ENCODE results near the gene MS4A15.

MS4A15 gene

GRCh38 chr11:60781286-60781980 lies 24.8 kb downstream of the MS4A15 start:
- FAIRE-seq (peak; percentile 83), DNase-seq (ENCODE audit: insufficient read length) (no peak)
- no peak for TF ChIP-seq TAF1 (IDR thresholded peaks at IDR 0.05; ENCODE audit: borderline replicate concordance, low read depth, low read length)
- no peak for TF ChIP-seq POLR2A (IDR thresholded peaks at IDR 0.05; ENCODE audit: low read depth, low read length)
- TF ChIP-seq POLR2AphosphoS5 (IDR thresholded peaks at IDR 0.05; ENCODE audit: low read depth, low read length), result no peak

GRCh38 chr11:60781981-60782316 lies 25.3 kb downstream of the MS4A15 start:
- TF ChIP-seq TAF1 (IDR thresholded peaks at IDR 0.05; ENCODE audit: borderline replicate concordance, low read depth, low read length), result no peak
- TF ChIP-seq POLR2AphosphoS5 (IDR thresholded peaks at IDR 0.05; ENCODE audit: low read depth, low read length), result no peak
- no peak for TF ChIP-seq POLR2A (IDR thresholded peaks at IDR 0.05; ENCODE audit: low read depth, low read length)
- FAIRE-seq (no peak), DNase-seq (ENCODE audit: insufficient read length) (no peak)

- DNase-seq (ENCODE audit: insufficient read length), result no peak
- TF ChIP-seq TAF1 (IDR thresholded peaks at IDR 0.05; ENCODE audit: borderline replicate concordance, low read depth, low read length), result no peak
- no peak for TF ChIP-seq POLR2AphosphoS5 (IDR thresholded peaks at IDR 0.05; ENCODE audit: low read depth, low read length)
- no peak for TF ChIP-seq POLR2A (IDR thresholded peaks at IDR 0.05; ENCODE audit: low read depth, low read length)
- FAIRE-seq, result no peak
These were observed 25.9 kb downstream of the MS4A15 start for GRCh38 chr11:60782393-60783140.

- TF ChIP-seq TAF1 (IDR thresholded peaks at IDR 0.05; ENCODE audit: borderline replicate concordance, low read depth, low read length) (no peak), POLR2A (IDR thresholded peaks at IDR 0.05; ENCODE audit: low read depth, low read length) (no peak), POLR2AphosphoS5 (IDR thresholded peaks at IDR 0.05; ENCODE audit: low read depth, low read length) (no peak)
- FAIRE-seq (no peak), DNase-seq (ENCODE audit: insufficient read length) (no peak)
These were observed 26.4 kb downstream of the MS4A15 start for GRCh38 chr11:60783141-60783484.

- FAIRE-seq (no peak), DNase-seq (ENCODE audit: insufficient read length) (no peak)
- no peak for TF ChIP-seq POLR2AphosphoS5 (IDR thresholded peaks at IDR 0.05; ENCODE audit: low read depth, low read length)
These were observed 27.2 kb downstream of the MS4A15 start for GRCh38 chr11:60783911-60784310.

- DNase-seq (ENCODE audit: insufficient read length) (no peak), FAIRE-seq (no peak)
- TF ChIP-seq POLR2A (IDR thresholded peaks at IDR 0.05; ENCODE audit: low read depth, low read length), result no peak
- TF ChIP-seq POLR2AphosphoS5 (IDR thresholded peaks at IDR 0.05; ENCODE audit: low read depth, low read length), result no peak
- TF ChIP-seq TAF1 (IDR thresholded peaks at IDR 0.05; ENCODE audit: borderline replicate concordance, low read depth, low read length), result no peak
These were observed 28.5 kb downstream of the MS4A15 start, which contains the start of gene MS4A10 for GRCh38 chr11:60785136-60785535. Gene MS4A10, plus strand, starts transcription at chr11:60785333. Its CDS starts 5,003 bp downstream, at chr11:60790336.

- FAIRE-seq, result peak; percentile 48
These were observed 29.2 kb downstream of the MS4A15 start for GRCh38 chr11:60785806-60786361.

GRCh38 chr11:60786811-60787567 lies 30.3 kb downstream of the MS4A15 start:
- FAIRE-seq (no peak), DNase-seq (ENCODE audit: insufficient read length) (no peak)
- TF ChIP-seq TAF1 (IDR thresholded peaks at IDR 0.05; ENCODE audit: borderline replicate concordance, low read depth, low read length) (no peak), POLR2AphosphoS5 (IDR thresholded peaks at IDR 0.05; ENCODE audit: low read depth, low read length) (no peak), POLR2A (IDR thresholded peaks at IDR 0.05; ENCODE audit: low read depth, low read length) (no peak)

More at GRCh38 chr11:60785806-60786361, 29.2 kb downstream of the MS4A15 start:
- TF ChIP-seq TAF1 (IDR thresholded peaks at IDR 0.05; ENCODE audit: borderline replicate concordance, low read depth, low read length) (no peak), POLR2A (IDR thresholded peaks at IDR 0.05; ENCODE audit: low read depth, low read length) (no peak), POLR2AphosphoS5 (IDR thresholded peaks at IDR 0.05; ENCODE audit: low read depth, low read length) (no peak)
- DNase-seq (ENCODE audit: insufficient read length), result no peak

- TF ChIP-seq POLR2AphosphoS5 (IDR thresholded peaks at IDR 0.05; ENCODE audit: low read depth, low read length), result no peak
- TF ChIP-seq TAF1 (IDR thresholded peaks at IDR 0.05; ENCODE audit: borderline replicate concordance, low read depth, low read length), result no peak
- no peak for TF ChIP-seq POLR2A (IDR thresholded peaks at IDR 0.05; ENCODE audit: low read depth, low read length)
- FAIRE-seq, result no peak
- no peak for DNase-seq (ENCODE audit: insufficient read length)
These were observed 31.9 kb downstream of the MS4A15 start for GRCh38 chr11:60788401-60789125.

GRCh38 chr11:60790726-60791125 lies 34.1 kb downstream of the MS4A15 start:
- FAIRE-seq, result no peak
- no peak for TF ChIP-seq TAF1 (IDR thresholded peaks at IDR 0.05; ENCODE audit: borderline replicate concordance, low read depth, low read length)
- no peak for TF ChIP-seq POLR2AphosphoS5 (IDR thresholded peaks at IDR 0.05; ENCODE audit: low read depth, low read length)
- no peak for TF ChIP-seq POLR2A (IDR thresholded peaks at IDR 0.05; ENCODE audit: low read depth, low read length)
- DNase-seq (ENCODE audit: insufficient read length), result no peak

Data from GM12892 (cell line).